Activated CD8-positive, alpha-beta memory T cell treated with anti-CD3 and anti-CD28 coated beads, Interleukin-2, amount 50 U/mL, for 1 hour (primary cell): Measurements from ENCODE around the gene FOXQ1.
"Not testable (repeated sequence)": the region's sequence is repeated elsewhere in the genome, so short reads cannot be mapped to it uniquely, and the experiment has no call there.

ENCODE experiments used
- DNase-seq: peaks from one replicate; pipeline ENCODE4 v3.0.0-alpha.2; 2020; ENCODE audit errors: extremely low read depth

FOXQ1 gene

GRCh38 chr6:1290805-1291204 is 21.1 kb upstream of the FOXQ1 start:
- DNase-seq = no peak

GRCh38 chr6:1291381-1291780 is 20.5 kb upstream of the FOXQ1 start:
- DNase-seq = no peak

GRCh38 chr6:1295420-1295819 is 16.5 kb upstream of the FOXQ1 start:
- DNase-seq = no peak

- no peak for DNase-seq
These were observed 15.8 kb upstream of the FOXQ1 start for GRCh38 chr6:1296079-1296478.

- no peak for DNase-seq
These were observed 15.4 kb upstream of the FOXQ1 start for GRCh38 chr6:1296542-1296941.

- DNase-seq = no peak
These were observed 14.2 kb upstream of the FOXQ1 start for GRCh38 chr6:1297746-1298145.

GRCh38 chr6:1298768-1299167 is 13.1 kb upstream of the FOXQ1 start:
- no peak for DNase-seq

GRCh38 chr6:1306133-1306532 is 5.8 kb upstream of the FOXQ1 start:
- no peak for DNase-seq

GRCh38 chr6:1309366-1309765 is 2.5 kb upstream of the FOXQ1 start:
- no peak for DNase-seq

- DNase-seq = no peak
These were observed 1.1 kb upstream of the FOXQ1 start for GRCh38 chr6:1310628-1311399.

- DNase-seq = no peak
These were observed 240 bp downstream of the FOXQ1 start for GRCh38 chr6:1312203-1312472.

GRCh38 chr6:1312473-1313367 is 822 bp downstream of the FOXQ1 start:
- no peak for DNase-seq

GRCh38 chr6:1313384-1313766 is 1.5 kb downstream of the FOXQ1 start:
- DNase-seq = no peak

GRCh38 chr6:1313767-1314503 is 2.0 kb downstream of the FOXQ1 start:
- DNase-seq = no peak

GRCh38 chr6:1314617-1315016 is 2.7 kb downstream of the FOXQ1 start:
- no peak for DNase-seq

GRCh38 chr6:1315201-1315559 is 3.3 kb downstream of the FOXQ1 start:
- DNase-seq = no peak

- DNase-seq = no peak
These were observed 3.9 kb downstream of the FOXQ1 start for GRCh38 chr6:1315560-1316386.

- DNase-seq = no peak
These were observed 4.6 kb downstream of the FOXQ1 start for GRCh38 chr6:1316489-1316971.

- DNase-seq = no peak
These were observed 5.5 kb downstream of the FOXQ1 start for GRCh38 chr6:1317302-1317815.

- no peak for DNase-seq
These were observed 6.1 kb downstream of the FOXQ1 start for GRCh38 chr6:1318036-1318435.

GRCh38 chr6:1318584-1318983 is 6.7 kb downstream of the FOXQ1 start:
- not testable (repeated sequence) for DNase-seq
